ENCODE measurements around the gene SLC31A1.

The SLC31A1 gene

GRCh38 chr9:113221003-113221799 is at the start of gene SLC31A1, which contains the start of gene FKBP15:
Gene SLC31A1 (plus strand): TSS chr9:113221544. CDS start chr9:113256149, 34,605 bp downstream.
Gene FKBP15 (minus strand): TSS chr9:113221277. CDS start chr9:113221243, 34 bp downstream.
- TF ChIP-seq, protein P1, sequence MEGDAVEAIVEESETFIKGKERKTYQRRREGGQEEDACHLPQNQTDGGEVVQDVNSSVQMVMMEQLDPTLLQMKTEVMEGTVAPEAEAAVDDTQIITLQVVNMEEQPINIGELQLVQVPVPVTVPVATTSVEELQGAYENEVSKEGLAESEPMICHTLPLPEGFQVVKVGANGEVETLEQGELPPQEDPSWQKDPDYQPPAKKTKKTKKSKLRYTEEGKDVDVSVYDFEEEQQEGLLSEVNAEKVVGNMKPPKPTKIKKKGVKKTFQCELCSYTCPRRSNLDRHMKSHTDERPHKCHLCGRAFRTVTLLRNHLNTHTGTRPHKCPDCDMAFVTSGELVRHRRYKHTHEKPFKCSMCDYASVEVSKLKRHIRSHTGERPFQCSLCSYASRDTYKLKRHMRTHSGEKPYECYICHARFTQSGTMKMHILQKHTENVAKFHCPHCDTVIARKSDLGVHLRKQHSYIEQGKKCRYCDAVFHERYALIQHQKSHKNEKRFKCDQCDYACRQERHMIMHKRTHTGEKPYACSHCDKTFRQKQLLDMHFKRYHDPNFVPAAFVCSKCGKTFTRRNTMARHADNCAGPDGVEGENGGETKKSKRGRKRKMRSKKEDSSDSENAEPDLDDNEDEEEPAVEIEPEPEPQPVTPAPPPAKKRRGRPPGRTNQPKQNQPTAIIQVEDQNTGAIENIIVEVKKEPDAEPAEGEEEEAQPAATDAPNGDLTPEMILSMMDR (conservative IDR thresholded peaks at IDR 0.05; ENCODE audit: control insufficient read depth, insufficient read depth, low read depth, low read length), result no peak
- peak within 1 kb of the TSS; percentile 81 for H3K4me3 ChIP-seq (ENCODE audit: control insufficient read depth, low read depth, low read length)
- peak; percentile 98 for DNase-seq (ENCODE audit: low read depth)

DNA sequence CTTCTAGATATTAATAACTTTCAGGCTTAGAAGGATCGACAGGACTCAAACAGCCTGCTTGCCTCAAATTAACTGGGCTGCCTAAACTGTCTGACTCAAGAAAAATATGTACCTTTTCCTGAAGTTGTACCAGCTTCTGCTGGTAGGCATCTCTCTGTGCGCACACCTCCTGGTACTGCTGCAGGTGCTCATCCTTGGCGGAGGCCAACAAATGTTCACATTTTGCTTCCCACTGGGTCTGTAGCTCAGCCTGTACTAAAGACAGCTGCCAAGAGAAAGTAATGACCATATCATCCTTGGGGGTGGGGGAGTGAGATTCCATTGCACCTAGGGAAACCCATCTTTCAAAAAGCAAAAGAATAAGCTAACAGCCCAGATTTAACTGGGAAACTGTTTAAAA is 48.0 kb upstream of the SLC31A1 start:
- no peak for DNase-seq (ENCODE audit: low read depth)
- TF ChIP-seq, protein P1 (conservative IDR thresholded peaks at IDR 0.05; ENCODE audit: control insufficient read depth, insufficient read depth, low read depth, low read length), result no peak
- H3K4me3 ChIP-seq (ENCODE audit: control insufficient read depth, low read depth, low read length), result no peak overlapping the region

GRCh38 chr9:113176803-113177202 is 44.5 kb upstream of the SLC31A1 start:
- no peak overlapping the region for H3K4me3 ChIP-seq (ENCODE audit: control insufficient read depth, low read depth, low read length)
- DNase-seq (ENCODE audit: low read depth), result no peak
- TF ChIP-seq, protein P1 (conservative IDR thresholded peaks at IDR 0.05; ENCODE audit: control insufficient read depth, insufficient read depth, low read depth, low read length), result no peak

DNA sequence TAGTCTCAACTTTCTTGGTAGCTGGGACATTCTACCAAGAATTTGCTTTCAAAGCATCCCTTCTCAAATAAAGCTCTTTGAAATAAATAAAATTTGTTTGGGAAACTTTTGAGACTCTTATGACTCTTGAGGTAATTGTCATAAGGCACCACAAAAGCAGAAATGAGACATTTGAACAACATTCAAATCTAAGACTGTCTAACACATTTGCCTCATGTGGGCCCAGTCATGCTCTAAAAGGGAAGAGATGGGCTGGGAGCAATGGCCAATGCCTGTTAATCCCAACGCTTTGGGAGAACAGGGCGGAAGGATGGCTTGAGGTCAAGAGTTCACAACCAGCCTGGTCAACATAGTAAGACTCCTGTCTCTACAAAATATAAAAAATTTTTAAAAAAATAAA is 44.1 kb upstream of the SLC31A1 start:
- DNase-seq (ENCODE audit: low read depth), result no peak
- TF ChIP-seq, protein P1 (conservative IDR thresholded peaks at IDR 0.05; ENCODE audit: control insufficient read depth, insufficient read depth, low read depth, low read length), result no peak
- no peak overlapping the region for H3K4me3 ChIP-seq (ENCODE audit: control insufficient read depth, low read depth, low read length)

DNA sequence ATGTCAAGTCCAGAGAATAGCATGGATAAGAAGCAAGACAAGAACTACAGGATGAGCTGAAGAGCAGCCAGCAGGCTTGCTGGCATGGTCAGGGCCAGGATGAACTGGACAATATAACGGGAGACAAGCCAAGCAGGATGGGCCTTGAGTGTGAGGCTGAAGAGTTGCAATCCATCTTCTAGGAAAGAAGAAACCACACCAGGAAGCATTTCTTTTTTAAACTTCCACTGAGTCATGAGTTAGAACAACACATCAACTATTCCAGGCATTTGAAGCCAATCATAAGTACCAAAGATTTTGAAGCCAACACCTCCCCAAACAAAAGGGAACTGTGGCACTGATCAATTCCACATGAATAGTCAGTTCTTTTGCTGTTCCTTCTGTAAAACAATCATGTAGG is 43.3 kb upstream of the SLC31A1 start:
- DNase-seq (ENCODE audit: low read depth), result peak; percentile 77
- H3K4me3 ChIP-seq (ENCODE audit: control insufficient read depth, low read depth, low read length), result no peak overlapping the region
- TF ChIP-seq, protein P1 (conservative IDR thresholded peaks at IDR 0.05; ENCODE audit: control insufficient read depth, insufficient read depth, low read depth, low read length), result no peak

- no peak overlapping the region for H3K4me3 ChIP-seq (ENCODE audit: control insufficient read depth, low read depth, low read length)
- no peak for DNase-seq (ENCODE audit: low read depth)
- TF ChIP-seq, protein P1 (conservative IDR thresholded peaks at IDR 0.05; ENCODE audit: control insufficient read depth, insufficient read depth, low read depth, low read length), result no peak
Observed at GRCh38 chr9:113179839-113180238, 41.5 kb upstream of the SLC31A1 start.

Measured in fibroblast of mammary gland (primary cell).